ENCODE results near the gene VTI1A.
A peak's percentile ranks its signal among the peaks of the same experiment; 100 is the strongest.
"Not testable (repeated sequence)": the region's sequence is repeated elsewhere in the genome, so short reads cannot be mapped to it uniquely, and the experiment has no call there.

Gene VTI1A

GRCh38 chr10:112454910-112455779, 8.1 kb downstream of the VTI1A start:
- DNase-seq, result no peak

DNA sequence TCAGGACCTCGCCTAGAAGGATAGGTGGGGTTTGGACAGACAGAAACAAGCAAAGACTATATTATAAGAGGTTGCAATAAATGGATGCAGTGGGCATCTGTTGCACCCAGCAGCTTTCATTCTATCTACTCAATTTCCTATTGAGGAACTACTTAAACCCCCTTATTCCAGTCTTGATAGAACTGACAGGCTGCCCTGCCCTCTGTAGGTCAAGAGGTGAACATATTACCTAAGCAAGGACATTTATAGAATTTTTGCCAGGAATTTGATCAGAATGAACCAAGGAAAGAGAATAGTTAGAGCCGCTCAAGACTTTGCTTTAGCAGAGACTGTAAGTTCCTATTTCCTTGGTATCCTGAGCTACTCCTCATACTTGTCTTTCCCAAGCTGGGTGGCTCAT, 9.5 kb downstream of the VTI1A start:
- DNase-seq, result no peak

GRCh38 chr10:112460366-112460765, 13.4 kb downstream of the VTI1A start:
- no peak for DNase-seq

DNA sequence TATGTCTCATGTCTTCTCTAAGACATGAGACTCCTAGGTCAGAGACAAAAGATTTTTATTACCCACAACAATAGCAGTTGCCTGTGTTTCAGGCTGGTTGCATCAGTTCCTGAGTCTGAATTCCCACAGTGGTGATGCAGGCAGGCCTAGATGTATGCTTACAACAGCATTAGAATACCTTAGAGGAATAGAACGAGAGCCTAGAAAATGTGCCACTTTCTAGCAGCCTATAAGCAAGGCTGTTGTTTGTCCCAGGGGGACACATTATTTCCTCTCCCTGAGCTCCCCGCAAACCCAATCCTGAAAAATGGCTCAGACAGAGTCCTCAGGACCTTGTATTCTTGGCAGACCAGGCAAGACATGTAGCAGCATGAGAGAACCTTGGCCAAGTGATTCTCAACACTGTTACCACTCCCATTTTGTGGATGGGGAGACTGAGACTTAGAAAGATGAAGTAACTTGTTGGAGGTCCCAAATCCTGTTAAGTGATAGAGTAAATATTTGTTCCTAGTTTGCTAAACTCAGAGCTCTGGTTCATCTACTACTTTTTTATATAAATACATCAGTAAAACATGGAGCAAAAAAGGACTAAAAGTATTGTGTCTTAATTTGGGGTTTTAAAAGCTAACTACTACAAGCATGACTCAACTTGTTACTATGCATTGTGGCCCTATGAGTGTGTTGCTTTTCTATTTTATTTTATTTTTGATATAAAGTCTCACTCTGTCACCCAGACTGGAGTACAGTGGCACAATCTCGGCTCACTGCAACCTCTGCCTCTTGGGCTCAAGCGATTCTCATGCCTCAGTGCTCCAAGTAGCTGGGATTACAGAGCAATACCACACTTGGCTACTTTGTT, 14.2 kb downstream of the VTI1A start:
- DNase-seq, result peak; percentile 31

DNA sequence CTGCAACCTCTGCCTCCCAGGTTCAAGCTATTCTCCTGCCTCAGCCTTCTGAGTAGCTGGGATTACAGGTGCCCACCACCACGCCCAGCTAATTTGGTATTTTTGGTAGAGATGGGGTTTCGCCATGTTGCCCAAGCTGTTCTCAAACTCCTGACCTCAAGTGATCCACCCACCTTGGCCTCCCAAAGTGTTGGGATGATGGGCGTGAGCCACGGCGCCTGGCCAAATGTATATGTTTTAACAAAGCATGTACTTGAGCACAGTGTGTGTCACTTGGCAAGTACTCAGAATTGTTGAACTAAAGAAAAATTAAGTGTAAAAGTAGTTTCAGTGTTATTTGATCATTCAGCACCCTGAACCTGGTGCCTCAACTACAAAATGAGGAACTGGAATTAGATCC, 17.1 kb downstream of the VTI1A start:
- DNase-seq, result not testable (repeated sequence)

DNA sequence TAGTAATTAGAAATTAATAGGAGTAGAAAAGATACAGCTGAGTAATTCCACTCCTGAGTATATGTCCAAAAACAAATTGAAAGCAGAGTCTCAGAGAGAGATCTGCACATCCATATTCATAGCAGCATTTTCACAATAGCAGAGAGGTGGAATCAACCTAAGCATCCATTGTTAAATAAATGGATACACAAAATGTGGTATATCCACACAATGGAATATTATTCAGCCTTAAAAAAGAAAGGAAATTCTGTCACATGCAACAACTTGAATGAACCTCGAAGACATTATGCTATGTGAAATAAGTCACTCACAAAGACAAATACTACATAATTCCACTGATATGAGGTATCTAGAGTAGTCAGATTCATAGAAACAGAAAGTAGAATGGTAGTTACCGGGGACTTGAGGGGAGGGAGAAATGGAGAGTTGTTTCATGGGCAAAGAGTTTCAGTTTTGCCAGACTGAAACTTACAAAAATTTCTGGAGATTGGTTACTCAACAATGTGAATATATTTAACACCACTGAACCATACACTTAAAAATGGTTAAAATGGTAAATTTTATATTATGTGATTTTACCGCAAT, 18.4 kb downstream of the VTI1A start:
- DNase-seq, result no peak

GRCh38 chr10:112466802-112467201, 19.8 kb downstream of the VTI1A start:
- DNase-seq, result no peak

GRCh38 chr10:112467541-112468075, 20.6 kb downstream of the VTI1A start:
- DNase-seq, result no peak

DNA sequence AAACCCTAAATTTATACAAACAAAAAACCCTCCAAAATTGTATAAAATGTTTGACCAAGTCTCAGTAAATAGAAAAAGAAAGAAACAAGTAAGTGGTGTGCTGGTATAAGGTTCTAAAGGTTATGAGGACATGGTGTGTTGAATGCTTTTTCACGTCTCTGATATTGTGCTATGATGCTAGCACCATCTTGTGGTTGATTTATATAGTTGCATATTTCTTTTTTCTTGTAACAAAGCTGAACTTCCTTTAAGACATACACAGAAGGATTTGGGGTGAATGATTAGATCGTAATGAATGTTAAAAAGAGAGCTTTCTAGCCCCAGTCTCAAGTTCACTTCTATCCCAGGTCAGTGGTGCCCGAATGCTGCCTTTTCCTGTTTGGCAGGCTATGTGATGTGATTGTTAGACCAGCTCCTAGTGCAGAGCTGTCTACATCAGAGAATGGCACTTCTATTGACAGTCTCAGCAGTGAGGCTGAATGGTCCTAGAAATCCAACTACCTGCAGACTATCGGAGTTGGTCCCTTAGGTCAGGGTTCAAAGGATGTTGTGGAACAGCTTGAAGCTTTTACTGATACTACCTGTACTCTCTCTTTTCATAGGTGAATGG, 25.0 kb downstream of the VTI1A start:
- no peak for DNase-seq

- no peak for DNase-seq
These were observed 28.7 kb downstream of the VTI1A start for GRCh38 chr10:112475575-112476218.

DNA sequence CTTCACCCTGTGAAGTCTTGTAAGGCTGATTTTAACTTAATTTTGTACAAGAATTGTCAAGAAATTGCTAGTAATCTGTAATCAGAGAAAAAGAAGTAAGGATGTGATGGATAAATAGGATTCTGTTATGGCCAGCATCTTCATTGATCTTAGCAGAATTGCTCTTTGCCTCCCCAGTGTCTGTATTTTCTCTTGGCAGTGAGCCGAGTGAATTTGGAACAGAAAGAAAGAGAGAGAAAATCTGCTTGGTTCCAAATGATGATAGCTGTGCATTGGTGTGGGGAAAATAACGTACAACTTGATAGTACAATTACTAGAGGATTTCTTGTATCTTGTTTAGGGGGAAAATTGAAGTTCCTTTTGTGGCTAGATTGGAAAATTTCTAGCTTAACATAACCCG, 34.6 kb downstream of the VTI1A start:
- no peak for DNase-seq

DNA sequence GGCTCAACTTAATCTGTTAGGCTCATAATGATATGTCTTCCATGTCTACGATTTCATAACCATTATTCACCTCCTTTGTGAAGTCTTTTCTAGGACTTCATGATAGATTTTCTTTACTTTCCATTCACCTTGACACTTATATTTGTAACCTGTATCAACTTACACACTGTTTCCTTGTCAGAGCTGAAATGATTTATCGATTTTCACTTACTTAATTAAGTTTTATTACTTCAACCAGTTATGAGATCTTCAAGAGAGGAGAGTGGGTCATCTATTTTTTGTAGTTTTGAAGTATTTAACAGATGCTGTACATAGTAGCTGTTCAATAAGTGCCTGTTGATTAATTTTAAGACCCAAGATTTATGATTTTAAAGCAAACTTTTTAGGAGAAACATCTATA, 37.4 kb downstream of the VTI1A start:
- no peak for DNase-seq

- no peak for DNase-seq
These were observed 40.9 kb downstream of the VTI1A start for GRCh38 chr10:112487964-112488363.

DNA sequence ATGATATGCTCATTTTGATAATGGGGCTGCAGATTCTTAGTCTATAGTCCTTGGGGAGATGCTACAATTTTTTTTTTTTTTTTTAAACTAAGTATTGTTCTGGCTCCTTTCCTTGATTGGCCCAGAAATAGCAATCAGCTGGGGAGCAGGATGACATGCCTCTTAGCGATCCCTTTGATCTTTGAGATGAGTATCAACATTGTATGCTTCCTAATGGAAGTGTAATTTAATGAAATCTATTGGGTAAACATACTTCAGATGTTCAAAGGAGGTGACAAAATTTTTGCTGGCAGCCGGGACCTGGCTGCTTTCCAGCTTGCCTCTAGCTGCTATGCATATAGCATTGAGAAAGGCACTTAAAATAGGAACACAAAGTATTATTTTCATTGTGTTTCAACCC, 43.5 kb downstream of the VTI1A start:
- no peak for DNase-seq

DNA sequence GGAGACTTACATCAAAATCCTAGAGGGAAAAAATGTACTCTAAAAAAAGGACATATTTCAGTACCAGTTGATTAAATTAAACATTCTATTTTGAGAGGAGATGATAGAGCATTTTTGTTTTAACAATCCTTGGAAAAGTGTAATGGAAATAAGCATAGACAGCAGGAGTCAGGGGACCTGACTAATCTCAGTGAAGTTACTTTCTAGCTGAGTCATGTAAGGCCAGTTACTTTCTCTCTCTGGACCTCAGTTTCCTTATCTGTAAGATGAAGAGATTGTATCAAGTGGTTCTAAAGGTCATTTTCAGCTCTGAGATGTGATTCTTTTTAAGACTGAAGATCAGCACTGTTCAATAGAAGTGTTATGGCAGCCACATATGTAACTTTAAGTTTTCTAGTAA, 44.1 kb downstream of the VTI1A start:
- no peak for DNase-seq

DNA sequence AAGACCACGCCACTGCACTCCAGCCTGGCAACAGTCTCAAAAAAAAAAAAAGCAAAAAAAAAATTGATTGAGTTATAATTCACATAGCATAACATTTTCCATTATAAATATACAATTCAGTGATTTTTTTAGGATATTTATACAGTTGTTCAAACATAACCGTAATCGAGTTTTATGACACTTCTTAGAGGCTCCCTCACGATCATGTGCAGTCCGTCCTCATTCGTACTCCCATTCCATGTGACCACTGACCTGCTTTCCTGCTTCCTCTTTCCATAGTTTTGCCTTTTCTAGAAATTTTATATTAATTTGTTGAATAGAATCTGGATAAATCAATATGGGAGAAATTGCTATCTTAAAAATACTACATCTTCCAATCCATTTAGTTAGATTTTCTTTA, 45.7 kb downstream of the VTI1A start:
- DNase-seq, result no peak

DNA sequence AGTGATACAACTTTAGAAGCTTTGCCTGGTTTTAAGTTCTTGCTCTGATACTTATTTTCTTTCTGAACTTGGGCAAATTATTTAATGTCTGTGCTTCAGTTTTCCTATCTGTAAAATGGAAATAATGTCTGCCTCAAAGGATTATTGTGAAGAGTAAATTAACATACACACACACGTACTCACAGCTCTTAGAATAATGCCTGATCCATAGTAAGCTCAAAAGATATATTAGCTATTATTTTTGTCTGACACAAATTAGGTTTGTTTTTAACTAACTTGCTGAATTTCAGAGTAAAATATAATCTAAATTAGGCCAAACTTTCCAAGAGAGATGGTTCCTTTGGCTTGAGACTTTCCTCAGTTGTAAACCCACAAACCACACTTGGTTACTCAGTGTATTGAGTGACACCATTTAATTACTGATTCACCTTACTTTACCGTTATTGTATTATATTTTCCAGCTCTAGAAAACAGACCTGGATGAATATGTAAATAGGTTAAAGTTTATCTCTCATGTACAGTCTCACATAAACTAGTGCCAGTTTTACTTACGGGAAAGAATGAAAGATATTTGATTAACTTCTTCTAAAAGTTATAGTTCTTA, 50.4 kb downstream of the VTI1A start:
- DNase-seq, result no peak

DNA sequence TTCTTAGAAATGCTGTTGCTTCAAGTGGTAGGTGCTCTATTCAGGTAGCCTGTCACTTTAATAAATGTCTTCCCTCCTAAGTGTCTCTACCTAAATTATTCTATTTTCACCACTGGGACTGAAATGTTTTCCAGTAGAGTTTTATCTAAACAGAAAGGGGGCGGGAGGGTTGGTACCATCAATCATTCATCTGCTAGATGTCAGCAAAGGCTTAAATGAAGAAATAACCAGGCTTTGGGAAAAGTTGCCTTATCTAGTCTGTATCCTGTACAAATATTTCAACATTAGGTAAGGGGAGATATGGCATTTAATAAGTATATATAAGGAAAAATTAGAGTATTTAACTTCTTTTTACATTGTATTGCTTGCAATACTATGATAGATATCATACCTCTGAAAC, 51.8 kb downstream of the VTI1A start:
- DNase-seq, result no peak

- not testable (repeated sequence) for DNase-seq
These were observed 53.0 kb downstream of the VTI1A start for GRCh38 chr10:112499985-112500384.

- no peak for DNase-seq
These were observed 55.5 kb downstream of the VTI1A start for GRCh38 chr10:112502536-112502935.

DNA sequence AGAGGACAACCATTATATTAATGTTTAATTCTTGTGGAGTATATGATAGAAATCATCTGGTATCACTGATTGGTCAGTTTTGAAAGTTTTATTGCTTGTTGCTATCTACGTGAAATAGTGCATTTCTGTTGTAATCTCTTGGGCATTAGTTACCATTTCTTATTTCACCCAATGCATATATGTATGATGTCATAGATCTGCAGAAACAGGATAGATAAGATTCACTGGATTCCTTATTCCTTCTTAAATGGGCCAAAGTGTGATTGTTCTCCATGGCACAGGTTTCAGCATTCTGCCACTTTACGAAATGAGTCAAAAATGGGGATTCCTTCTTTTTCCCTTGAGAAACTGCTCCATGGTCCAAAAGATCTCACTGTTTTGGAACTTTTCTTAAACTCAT, 56.6 kb downstream of the VTI1A start:
- DNase-seq, result no peak

GRCh38 chr10:112507046-112507445, 60.0 kb downstream of the VTI1A start:
- DNase-seq, result no peak
